Tibial nerve (tissue), 3 donors: Measurements from ENCODE around the gene PABPN1.

ENCODE experiments used
- CTCF ChIP-seq, 5 experiments: fragments of 200-600 bp in 3 of 5; fragments of 450-650 bp in 2 of 5; sonication (generic) in 3 of 5; IDR thresholded peaks; one replicate each; pipeline ENCODE4 v1.5.1; 2016 to 2019; ENCODE audit warnings: antibody characterized with exemption in 5 of 5, mild to moderate bottlenecking in 3 of 5, moderate library complexity in 2 of 5
- POLR2A ChIP-seq, 2 donors: fragments of 450-650 bp; IDR thresholded peaks; one replicate each; pipeline ENCODE4 v1.6.1; 2017; ENCODE audit warnings: antibody characterized with exemption in 2 of 2, mild to moderate bottlenecking in 2 of 2, moderate library complexity in 2 of 2

GRCh38 chr14:23321572-23322547, 603 bp downstream of the PABPN1 start:
- TF ChIP-seq CTCF (IDR thresholded peaks at IDR 0.05) (no peak), POLR2A (IDR thresholded peaks at IDR 0.05) (no peak)
